ENCODE data around the gene NOTCH1.
A peak's percentile ranks its signal among the peaks of the same experiment; 100 is the strongest.
"Not testable (repeated sequence)": the region's sequence is repeated elsewhere in the genome, so short reads cannot be mapped to it uniquely, and the experiment has no call there.

Gene NOTCH1

DNA sequence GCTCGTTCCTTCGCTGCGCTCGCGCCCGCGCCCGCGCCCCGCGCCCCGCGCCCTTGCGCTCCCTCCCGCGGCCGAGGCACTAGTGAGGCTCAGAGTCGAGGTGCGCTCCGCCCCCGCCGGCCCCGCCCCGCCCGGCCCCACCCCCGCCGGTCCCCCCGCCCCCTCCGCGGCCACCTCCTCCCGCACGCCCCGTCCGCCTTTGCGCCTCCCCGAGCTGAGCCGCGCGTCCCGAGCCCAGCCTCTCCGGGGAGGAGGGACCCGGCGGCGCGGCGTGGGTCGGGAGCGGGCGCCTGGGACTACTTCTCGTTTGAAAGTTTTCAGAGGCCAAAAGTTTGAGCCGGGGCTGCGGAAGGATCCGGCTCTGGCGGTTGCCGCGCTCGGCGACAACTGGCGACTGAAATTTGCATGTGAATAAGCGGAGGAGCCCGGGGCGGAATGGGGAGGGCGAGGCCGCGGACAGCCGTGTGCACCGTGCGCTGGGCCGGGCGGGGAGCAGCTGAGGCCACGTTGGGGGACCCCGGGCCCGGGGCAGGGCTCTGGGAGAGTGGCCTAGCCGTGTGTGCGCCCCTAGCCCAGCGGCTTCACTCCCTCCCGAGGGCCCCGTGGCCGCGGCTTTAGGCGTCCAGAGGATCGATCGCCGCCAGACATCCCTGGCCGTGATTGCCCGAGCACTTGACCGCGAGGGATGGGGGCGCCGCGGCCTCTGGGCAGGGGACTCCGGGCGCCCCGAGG, at the start of gene NOTCH1:
TSS of gene NOTCH1 (minus strand) at position 84 of the 732 bp plus-strand sequence. CDS start 262 bp downstream, outside the sequence.
- DNase-seq: peak in 1 of 2 experiments; percentile 49

- no peak for DNase-seq
Observed at GRCh38 chr9:136594492-136594891, 48.6 kb upstream of the NOTCH1 start.

- DNase-seq: no peak
Observed at GRCh38 chr9:136593581-136593980, 47.7 kb upstream of the NOTCH1 start.

DNA sequence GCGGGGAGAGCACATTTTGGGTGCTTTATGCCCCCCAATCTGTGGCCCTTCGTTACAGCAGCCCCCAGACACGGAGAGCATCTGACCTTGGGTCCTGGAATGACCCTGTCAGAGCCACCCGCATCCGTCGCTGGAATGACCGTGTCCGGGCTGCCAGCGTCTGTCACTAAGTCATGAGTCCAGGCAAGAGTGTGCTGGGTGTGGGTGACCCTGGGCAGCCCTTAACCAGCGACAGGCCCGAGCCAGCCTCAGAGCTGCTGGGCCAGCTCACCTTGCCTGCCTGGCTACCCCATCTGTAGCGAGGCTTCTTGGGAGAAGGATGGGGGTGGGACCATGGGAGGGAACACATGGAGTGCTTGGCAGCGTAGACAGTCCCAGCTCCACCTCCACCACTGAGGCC, 46.8 kb upstream of the NOTCH1 start:
- no peak for DNase-seq

DNA sequence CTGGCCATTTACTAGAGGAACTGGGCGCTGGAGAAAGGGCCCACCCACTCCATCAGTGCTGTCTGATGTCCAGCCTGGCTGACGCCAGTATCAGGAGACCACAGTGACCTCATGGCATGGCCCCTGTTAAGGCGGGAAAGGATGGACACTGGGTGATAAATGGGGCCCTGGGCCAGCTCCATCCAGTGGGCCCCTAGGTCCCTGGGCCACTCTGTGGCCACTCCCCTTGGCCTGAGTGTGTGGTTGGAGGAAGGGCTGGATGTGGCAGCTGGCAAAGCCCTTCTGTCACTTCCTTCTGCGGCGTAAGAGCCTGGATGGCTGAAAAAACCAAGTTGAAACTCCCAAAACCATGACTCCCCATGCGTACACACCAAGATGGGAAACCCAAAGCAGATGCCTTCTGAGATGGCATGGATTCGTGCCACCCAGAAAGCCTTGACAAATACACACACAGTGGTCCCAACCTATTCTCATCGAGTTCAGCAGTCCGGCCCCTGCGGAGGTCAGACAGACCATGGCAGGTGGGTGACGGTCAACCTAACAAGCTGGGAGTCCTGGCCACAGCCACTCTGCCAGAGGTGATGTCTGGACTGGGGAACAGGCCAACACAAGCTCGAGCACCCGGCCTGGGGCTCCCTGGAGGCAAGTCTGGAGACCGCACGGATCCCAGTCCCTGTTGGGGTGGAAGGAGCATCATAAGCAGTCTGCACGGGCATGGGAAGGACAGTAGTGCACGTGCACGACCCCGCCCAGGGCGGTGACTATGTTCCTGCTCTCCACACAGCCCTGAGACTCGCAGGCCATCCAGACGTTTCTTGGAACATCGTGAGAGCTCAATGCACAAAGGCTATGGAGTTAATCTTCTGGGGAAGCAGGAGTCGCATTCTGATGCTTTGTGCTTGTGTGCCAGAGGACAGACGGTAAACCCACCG, 45.2 kb upstream of the NOTCH1 start:
- DNase-seq: no peak

DNA sequence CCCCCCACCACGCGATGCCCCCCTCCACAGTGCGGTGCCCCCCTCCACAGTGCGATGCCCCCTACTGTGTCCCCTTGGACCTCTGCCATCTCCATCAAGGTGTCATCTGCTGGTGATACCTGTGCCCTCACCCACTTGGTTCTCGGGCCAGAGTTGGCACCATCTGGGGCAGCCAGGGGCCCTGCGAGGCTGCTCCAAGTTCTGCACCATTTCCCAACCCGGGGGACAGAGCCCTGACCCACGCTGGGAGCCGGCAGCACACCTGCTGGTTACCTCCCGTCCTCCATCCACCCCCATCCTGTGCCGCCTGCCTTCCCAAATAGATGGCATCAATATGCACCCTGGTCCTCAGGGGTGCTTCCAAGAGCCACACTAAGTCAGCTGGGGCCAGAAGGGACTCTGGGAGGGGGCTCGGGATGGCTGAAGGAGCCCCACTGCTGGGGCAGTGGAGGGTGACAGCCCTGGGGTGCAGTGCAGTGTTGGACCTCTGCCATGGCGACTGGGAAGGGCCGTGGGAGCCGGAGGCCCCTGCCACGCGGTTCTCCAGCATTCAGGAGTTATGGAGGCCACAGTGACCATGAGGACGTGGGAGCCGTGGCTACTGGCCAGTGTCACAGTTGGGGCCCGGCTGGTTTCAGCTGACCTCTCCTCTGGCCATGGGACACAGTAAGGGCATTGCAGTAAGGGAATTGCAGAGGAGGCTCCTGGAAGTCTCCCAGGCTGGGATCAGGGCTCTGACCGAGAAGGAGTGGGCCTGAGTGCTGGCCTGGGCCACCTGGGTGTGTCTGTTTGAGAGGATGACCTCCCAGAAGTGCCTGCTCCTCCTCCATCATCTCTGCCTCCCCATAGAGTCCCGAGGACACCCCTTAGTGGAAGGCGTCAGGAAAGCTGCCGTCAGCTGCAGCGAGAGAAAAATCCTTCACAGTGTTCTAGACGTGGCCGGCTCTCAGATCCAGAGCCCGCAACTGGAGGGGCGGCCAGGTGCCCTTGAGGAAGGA, 44.2 kb upstream of the NOTCH1 start:
- no peak for DNase-seq

DNA sequence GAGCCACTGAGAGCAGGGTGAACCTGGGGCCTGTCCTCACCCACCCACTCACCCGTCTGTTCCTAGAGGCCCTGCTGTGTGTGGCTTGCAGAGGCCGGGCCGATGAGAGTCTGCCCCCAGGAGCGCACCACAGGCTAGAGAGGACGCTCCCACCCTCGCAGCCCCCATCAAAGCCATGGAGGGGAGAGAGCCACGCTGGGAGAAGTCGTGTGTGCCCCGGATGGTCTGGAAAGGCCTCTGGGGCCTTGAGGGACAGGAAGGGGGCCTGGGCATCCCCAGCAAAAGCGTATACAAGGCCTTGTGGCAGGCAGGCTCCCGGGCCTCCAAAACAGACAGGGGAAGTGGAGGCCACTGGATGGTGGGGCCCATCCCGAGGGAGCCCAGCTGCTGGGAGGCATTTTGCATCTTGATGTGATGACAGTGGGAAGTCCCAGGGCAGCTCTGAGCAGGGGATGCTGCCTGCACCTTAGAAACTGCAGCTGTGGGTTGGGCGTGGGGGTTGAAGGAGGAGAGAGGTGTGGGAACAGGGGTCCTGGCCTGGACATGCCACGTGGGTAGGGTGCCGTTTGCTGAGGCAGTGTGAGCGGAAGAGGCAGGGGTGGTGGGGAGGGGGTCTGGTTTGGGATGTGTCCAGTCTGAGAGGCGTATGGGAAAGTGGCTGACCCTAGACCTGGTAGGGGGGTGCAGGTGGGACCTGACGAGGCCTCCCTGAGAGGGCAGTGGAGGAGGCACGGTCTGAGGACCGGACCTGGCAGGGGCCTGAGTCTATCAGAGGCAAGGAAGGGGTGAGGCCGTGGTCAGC, 43.0 kb upstream of the NOTCH1 start:
- no peak for DNase-seq

- DNase-seq: no peak
Observed at GRCh38 chr9:136587944-136588662, 42.3 kb upstream of the NOTCH1 start.

DNA sequence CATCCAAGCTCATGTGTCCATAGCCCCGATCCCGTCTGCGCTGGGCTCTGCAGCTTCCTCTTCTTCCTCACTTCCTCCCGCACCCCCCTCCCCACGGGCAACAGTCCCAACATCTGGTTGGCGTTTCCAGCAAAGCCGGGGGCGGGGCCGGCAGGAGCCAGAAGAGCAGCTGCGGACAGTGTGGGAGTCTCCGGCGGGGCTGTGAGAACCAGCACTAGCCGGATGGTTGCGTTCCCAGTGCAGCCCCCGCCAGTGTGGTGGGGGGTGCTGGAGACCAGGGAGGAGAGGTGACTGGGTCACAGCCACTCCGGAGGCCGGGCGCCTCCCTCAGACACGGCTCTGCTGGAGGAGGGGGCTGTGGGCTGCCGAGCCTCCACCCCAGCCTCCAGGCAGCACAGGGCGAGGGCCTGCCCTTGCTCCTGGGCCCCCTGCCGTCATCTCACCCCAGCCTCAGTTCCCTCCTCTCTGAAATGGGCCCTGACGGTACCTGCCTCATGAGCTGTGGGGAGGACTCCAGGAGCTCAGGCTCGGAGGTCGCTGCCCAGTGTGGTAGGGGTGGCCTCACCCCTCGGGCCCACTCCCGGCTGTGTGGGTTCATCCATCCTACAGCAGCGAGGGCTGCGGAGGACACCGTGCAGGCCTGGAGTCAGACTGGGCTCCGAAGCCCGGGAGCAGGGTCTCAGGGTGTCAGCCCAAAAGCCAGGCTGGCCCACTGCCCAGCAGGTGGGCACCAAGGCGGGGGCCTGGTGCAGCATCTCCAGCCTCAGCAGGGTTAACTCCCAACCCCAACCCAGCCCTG, 41.5 kb upstream of the NOTCH1 start:
- DNase-seq: no peak

DNA sequence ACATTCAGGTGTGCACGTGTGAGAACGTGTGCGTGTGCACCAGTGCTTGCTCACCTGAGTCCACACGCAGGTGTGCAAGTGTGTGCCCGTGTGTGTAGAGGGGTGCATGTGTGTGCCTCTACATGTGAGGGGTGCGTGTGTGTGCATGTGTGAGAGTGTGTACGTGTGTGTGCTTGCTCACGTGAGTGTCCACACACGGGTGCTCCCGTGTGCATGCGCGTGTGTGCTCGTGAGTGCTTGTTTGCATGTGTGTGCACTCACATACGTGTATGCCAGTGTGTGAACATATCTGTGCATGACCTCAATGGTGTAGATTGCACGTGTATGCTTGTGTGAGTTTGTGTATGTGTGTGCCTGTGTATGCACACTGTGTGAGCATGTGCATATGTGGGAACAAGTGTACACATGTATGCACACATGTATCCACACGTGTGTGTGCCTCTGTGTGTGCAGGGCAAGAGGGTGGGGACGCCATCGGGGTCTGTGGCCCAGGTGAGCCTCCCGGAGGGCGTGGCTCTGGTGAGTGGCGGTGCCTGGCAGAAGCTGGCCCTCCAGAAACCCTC, 40.6 kb upstream of the NOTCH1 start:
- DNase-seq: no peak

GRCh38 chr9:136585531-136586120, 39.8 kb upstream of the NOTCH1 start:
- DNase-seq: no peak

- DNase-seq: no peak
Observed at GRCh38 chr9:136584934-136585333, 39.1 kb upstream of the NOTCH1 start.

GRCh38 chr9:136584401-136584932, 38.6 kb upstream of the NOTCH1 start:
- DNase-seq: no peak

DNA sequence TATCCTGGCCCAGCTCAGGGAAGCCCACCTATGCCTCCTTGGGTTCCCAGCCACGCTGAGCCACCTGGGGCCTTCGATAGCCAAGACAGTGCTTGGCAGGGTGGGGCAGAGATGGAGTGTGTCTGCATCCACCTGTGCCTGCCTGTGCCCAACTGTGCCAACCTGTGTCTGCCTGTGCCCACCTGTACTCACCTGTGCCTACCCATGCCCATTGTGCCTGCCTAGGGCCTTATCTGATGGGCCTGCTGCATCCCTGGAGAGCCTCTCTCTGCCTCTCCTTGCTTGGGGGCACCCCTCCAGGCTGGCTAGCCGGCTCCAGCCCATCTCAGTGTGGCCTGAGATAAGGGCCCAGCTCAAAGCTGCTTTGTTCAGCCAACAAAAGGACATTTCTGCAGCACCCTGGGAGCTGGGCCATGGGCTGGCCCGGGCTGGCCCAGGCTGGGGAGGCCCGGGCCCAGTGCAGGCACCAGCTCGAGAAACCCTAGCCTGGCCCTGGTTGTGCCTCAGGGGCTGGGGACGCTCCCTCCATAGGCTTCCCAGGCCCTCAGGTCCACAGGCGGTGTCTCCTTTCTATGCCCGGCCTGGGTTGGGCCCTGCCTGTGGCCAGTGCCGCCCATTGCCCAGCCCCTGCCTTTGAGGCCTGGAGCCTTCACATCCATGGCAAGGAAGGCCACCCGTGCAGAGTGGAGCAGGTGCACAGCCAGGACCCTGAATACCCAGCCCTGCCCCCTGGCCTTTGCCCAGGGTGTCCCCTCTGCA, 37.3 kb upstream of the NOTCH1 start:
- DNase-seq: no peak

DNA sequence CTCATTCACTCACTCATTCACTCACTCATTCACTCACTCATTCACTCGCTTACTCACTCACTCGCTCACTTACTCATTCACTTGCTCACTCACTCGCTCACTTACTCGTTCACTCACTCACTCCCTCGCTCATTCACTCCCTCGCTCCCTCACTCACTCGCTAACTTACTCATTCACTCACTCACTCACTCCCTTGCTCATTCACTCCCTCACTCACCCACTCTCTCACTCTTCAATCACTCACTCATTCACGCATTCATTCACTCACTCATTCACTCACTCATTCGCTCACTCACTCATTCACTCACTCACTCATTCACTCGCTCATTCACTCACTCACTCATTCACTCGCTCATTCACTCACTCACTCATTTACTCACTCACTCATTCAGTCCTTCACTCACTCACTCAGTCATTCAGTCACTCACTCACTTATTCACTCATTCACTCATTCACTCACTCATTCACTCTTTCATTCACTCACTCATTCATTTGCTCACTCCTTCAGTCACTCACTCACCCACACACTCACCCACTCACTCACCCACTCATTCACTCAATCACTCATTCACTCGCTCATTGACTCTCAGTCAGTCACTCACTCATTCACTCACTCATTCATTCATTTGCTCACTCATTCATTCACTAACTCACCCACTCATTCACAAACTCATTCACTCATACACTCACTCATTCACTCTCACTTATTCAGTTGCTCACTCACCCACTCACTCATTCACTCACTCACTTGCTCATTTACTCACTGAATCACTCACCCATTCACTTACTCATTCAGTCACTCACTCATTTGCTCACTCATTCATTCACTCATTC, 36.0 kb upstream of the NOTCH1 start:
- no peak for DNase-seq

- not testable (repeated sequence) for DNase-seq
Observed at GRCh38 chr9:136579650-136580219, 33.9 kb upstream of the NOTCH1 start.

Data from NCI-H1930 (cell line).